SU-DHL-6 (cell line): ENCODE measurements around the gene LCORL.

Experiments
- H2AFZ ChIP-seq: fragments of 200-600 bp; sonication (generic); 2 replicates; pipeline ENCODE4 v1.6.1; 2014; ENCODE audit warnings: low read depth, mild to moderate bottlenecking, moderate library complexity, mixed read lengths, antibody characterized with exemption, low read length; ENCODE audit not compliant: severe bottlenecking
- H3F3A ChIP-seq: fragments of 200-600 bp; shearing (Covaris generic); 2 replicates; pipeline ENCODE4 v1.6.0; 2016; ENCODE audit warnings: antibody characterized with exemption, mild to moderate bottlenecking; ENCODE audit not compliant: insufficient read depth
- H3K27ac ChIP-seq: fragments of 200-600 bp; sonication (generic); 2 replicates; pipeline ENCODE4 v1.5.1; 2016; ENCODE audit warnings: low read depth, mild to moderate bottlenecking, low read length, moderate library complexity, mixed read lengths
- H3K27me3 ChIP-seq: fragments of 200-600 bp; sonication (generic), shearing (Covaris generic); 2 replicates; pipeline ENCODE4 v1.6.0; 2014; ENCODE audit warnings: mild to moderate bottlenecking, low read length
- H3K36me3 ChIP-seq: fragments of 200-600 bp; sonication (generic); 2 replicates; pipeline ENCODE4 v1.6.1; 2014; ENCODE audit warnings: mild to moderate bottlenecking, low read length, mixed read lengths
- H3K4me2 ChIP-seq: fragments of 300-600, 200-600 bp; shearing (Covaris generic), sonication (generic); 2 replicates; pipeline ENCODE4 v1.6.0; 2014; ENCODE audit warnings: low read length, low read depth, mild to moderate bottlenecking; ENCODE audit not compliant: poor library complexity, severe bottlenecking
- H3K4me3 ChIP-seq: fragments of 200-600 bp; sonication (generic); 2 replicates; pipeline ENCODE4 v1.5.1; 2014; ENCODE audit warnings: antibody characterized with exemption, low read length, mild to moderate bottlenecking, mixed read lengths; ENCODE audit not compliant: insufficient read depth, poor library complexity, severe bottlenecking
- H3K79me2 ChIP-seq: fragments of 200-600 bp; sonication (generic); 2 replicates; pipeline ENCODE4 v1.6.1; 2014; ENCODE audit warnings: mild to moderate bottlenecking, low read length, moderate library complexity; ENCODE audit not compliant: insufficient read depth
- H3K9ac ChIP-seq: fragments of 200-600 bp; sonication (generic); 2 replicates; pipeline ENCODE4 v1.7.0; 2014; ENCODE audit warnings: mild to moderate bottlenecking, low read length
- H3K9me2 ChIP-seq: fragments of 200-600 bp; sonication (generic); replicated peaks from 2 replicates; pipeline ENCODE4 v1.6.1; 2014; ENCODE audit warnings: low read length; ENCODE audit not compliant: insufficient read depth
- H3K9me3 ChIP-seq: fragments of 200-600 bp; sonication (generic); 2 replicates; pipeline ENCODE4 v1.6.1; 2014; ENCODE audit warnings: low read length, mixed read lengths; ENCODE audit not compliant: insufficient read depth
- H4K20me1 ChIP-seq: fragments of 200-600 bp; sonication (generic); 2 replicates; pipeline ENCODE4 v1.6.1; 2014; ENCODE audit warnings: low read depth, mild to moderate bottlenecking, antibody characterized with exemption, low read length, moderate library complexity, mixed read lengths
- CTCF ChIP-seq: fragments of 200-600 bp; sonication (generic); IDR thresholded peaks from one replicate; pipeline ENCODE4 v1.5.1; 2017; ENCODE audit warnings: antibody characterized with exemption, mild to moderate bottlenecking, low read length, moderate library complexity; ENCODE audit not compliant: insufficient read depth, poor library complexity, severe bottlenecking
- EZH2phosphoT487 ChIP-seq: fragments of 200-600 bp; sonication (generic), shearing (Covaris generic); conservative IDR thresholded peaks from 2 replicates; pipeline ENCODE4 v1.6.1; 2018; ENCODE audit warnings: mild to moderate bottlenecking, antibody characterized with exemption, low read length, moderate library complexity, mixed read lengths

Gene LCORL

DNA sequence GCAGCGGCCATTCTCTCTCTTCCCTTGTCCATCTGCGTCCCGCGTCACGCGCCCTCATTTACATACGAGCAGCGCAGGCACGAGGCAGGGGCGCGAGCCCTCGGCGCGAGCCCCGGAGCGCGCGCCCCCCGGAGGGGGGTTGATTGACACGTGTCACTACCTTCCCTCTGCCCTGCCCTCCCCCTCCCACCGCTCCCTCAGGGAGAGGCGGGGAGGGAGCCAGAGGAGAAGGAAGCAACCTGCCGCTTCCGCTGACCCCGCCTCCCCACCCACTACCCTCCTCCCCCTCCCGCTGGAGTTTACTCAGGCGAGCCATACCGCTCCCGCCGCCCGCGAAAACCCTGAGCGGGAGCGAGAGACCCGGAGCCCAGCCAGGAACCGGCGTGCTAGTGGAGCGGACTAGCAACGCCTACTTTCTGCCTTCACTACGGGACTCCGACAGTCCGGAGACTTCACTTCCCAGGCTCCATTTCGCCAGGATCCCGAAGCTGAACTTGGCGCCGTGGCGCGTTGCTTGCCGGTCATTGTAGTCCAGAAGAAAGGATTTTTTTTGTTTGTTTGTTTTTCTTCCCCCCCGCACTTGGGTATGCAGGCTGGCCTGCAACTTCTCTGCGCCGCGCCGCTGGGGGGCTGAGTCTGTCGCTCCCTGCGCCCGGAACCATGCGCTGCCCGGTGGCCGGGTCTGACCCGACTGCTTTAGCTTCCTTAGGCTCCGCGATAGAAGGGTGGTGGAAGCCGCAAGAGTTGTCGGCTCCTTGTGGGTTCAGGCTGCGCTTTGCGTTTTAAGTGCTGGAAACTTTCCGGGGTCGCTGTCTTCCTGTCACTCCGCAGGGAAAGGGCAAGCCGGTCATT is at the start of gene LCORL:
TSS of gene LCORL (minus strand) at position 36 of the 852 bp plus-strand sequence. CDS start at position 32, 4 bp downstream.
- H3K36me3 ChIP-seq: no peaks in the 10 kb centered on the region
- peak within 1 kb of the TSS; percentile 95 for H3K4me2 ChIP-seq
- H3K9ac ChIP-seq: peak within 1 kb of the TSS; percentile 93
- no peak for TF ChIP-seq CTCF
- no peak for TF ChIP-seq EZH2phosphoT487
- H3K27me3 ChIP-seq: no peaks in the 10 kb centered on the region
- peaks cover 35% of the 10 kb centered on the region for H4K20me1 ChIP-seq
- H2AFZ ChIP-seq: peak within 1 kb of the TSS; percentile 95
- 0 out of 2 replicates have a peak, but pooled peaks cover 3% of the 10 kb centered on the region for H3F3A ChIP-seq
- peak within 1 kb of the TSS; percentile 72 for H3K27ac ChIP-seq
- H3K4me3 ChIP-seq: peak within 1 kb of the TSS; percentile 81
- no peaks in the 10 kb centered on the region for H3K9me2 ChIP-seq
- no peaks in the 10 kb centered on the region for H3K9me3 ChIP-seq
- H3K79me2 ChIP-seq: peaks cover 38% of the 10 kb centered on the region

- no peaks in the 10 kb centered on the region for H3K9me3 ChIP-seq
These were observed 48.3 kb upstream of the LCORL start for GRCh38 chr4:18069810-18070209.

GRCh38 chr4:18067031-18067430 is 45.5 kb upstream of the LCORL start:
- Histone ChIP-seq H4K20me1 (no peaks in the 10 kb centered on the region), H3K4me3 (no peak overlapping the region), H3K27me3 (0 out of 2 replicates have a peak, but pooled peaks cover 3% of the 10 kb centered on the region), H3F3A (no peaks in the 10 kb centered on the region), H3K9me3 (no peaks in the 10 kb centered on the region), H2AFZ (no peak overlapping the region), H3K9me2 (no peaks in the 10 kb centered on the region), H3K36me3 (no peaks in the 10 kb centered on the region), H3K9ac (no peak overlapping the region), H3K79me2 (no peaks in the 10 kb centered on the region), H3K4me2 (no peak overlapping the region), H3K27ac (no peak overlapping the region)
- TF ChIP-seq EZH2phosphoT487 (no peak), CTCF (no peak)

More at GRCh38 chr4:18069810-18070209, 48.3 kb upstream of the LCORL start:
- H3K27me3 ChIP-seq: 0 out of 2 replicates have a peak, but pooled peaks cover 3% of the 10 kb centered on the region
- no peaks in the 10 kb centered on the region for H4K20me1 ChIP-seq
- no peak overlapping the region for H3K4me2 ChIP-seq
- no peak for TF ChIP-seq EZH2phosphoT487
- no peak overlapping the region for H3K4me3 ChIP-seq
- no peak overlapping the region for H2AFZ ChIP-seq
- H3K9ac ChIP-seq: no peak overlapping the region
- no peaks in the 10 kb centered on the region for H3K36me3 ChIP-seq
- H3K27ac ChIP-seq: no peak overlapping the region
- no peaks in the 10 kb centered on the region for H3K79me2 ChIP-seq
- no peaks in the 10 kb centered on the region for H3K9me2 ChIP-seq
- no peaks in the 10 kb centered on the region for H3F3A ChIP-seq

DNA sequence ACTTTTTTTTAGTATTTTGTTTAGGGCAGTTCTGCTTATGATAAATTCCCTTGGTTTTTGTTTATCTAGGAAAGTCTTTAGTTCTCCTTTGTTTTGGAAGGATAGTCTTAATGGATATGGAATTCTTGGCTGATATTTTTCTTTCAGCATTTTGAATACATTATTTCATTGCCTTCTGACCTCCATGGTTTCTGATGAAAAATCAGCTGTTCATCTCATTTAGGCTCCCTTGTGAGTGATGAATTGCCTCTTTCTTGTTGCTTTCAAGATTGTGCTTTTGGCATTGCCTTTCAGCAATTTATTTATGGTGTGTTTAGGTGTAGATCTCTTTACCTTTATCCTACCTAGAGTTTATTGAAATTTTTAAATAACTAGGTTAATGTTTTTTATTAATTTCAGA is 41.5 kb upstream of the LCORL start:
- Histone ChIP-seq H3K79me2 (no peaks in the 10 kb centered on the region), H3K27me3 (no peaks in the 10 kb centered on the region), H3K9ac (no peak overlapping the region), H3F3A (no peaks in the 10 kb centered on the region), H2AFZ (no peak overlapping the region), H3K4me3 (no peak overlapping the region), H3K4me2 (no peak overlapping the region), H3K27ac (no peak overlapping the region), H4K20me1 (no peaks in the 10 kb centered on the region), H3K36me3 (no peaks in the 10 kb centered on the region), H3K9me2 (no peaks in the 10 kb centered on the region), H3K9me3 (no peaks in the 10 kb centered on the region)
- TF ChIP-seq EZH2phosphoT487: no peak
- no peak for TF ChIP-seq CTCF
